GM12865 (cell line): ENCODE results near the gene NAP1L1.

Experiments used
- DNase-seq: peaks from one replicate; pipeline ENCODE4 v3.0.0; 2010; ENCODE audit warnings: low read depth
- H3K4me3 ChIP-seq: 2 replicates; pipeline ENCODE4 v1.5.1; 2011; ENCODE audit warnings: mild to moderate bottlenecking, low read depth, low read length, control low read depth
- TF ChIP-seq, protein P1 (sequence below): IDR thresholded peaks from 2 replicates; pipeline ENCODE4 v1.5.1; 2011; ENCODE audit warnings: low read length, control low read depth, low read depth, inconsistent platforms; ENCODE audit not compliant: insufficient read depth; ENCODE audit errors: missing control alignments

Gene NAP1L1, protein sequence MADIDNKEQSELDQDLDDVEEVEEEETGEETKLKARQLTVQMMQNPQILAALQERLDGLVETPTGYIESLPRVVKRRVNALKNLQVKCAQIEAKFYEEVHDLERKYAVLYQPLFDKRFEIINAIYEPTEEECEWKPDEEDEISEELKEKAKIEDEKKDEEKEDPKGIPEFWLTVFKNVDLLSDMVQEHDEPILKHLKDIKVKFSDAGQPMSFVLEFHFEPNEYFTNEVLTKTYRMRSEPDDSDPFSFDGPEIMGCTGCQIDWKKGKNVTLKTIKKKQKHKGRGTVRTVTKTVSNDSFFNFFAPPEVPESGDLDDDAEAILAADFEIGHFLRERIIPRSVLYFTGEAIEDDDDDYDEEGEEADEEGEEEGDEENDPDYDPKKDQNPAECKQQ

DNA sequence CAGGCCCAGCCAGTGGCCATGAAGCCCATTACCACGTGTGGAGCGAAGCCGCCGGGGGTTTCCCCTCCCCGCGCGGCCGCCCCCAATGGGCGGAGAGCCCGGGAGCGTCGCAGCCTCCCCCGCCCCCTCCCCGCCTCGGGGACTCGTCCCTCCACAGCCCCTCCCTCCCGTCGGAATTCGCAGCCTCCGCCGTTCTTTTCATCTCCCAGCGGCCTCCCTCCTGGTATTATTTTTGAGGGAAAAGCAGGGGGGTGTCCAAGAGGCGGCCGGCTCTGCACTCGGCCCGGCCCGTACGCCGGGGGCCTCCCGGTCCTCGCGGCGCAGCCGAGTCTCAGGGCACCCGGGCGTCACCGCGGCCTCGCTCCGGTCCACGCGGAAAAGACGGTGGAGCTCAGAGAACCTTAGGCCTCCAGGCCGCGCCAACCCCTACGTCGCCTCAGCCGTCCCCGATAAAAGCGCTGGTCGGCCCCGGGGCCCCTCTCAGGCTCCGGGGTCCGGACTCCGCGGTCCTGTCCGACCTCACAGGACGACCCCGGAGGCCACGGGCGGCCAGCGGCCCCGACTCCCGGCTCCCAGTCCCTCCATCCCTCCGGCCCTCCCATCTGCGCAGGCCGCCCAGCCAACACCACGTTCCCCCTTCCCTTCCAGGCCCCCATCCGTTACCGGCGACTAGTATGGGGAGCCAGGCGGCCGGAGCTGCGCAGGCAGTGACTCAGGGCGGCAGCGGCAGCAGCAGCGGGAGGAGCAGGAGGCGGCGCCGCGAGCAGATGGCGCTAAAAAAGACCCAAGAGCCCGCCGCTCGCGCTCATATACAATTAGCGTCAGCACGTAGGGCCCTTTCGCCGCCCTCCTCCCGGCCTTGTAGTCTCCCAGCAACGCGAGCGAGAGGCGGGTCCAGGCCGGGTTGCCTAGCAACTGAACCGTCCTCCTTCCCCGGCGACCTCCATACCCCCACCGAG, at the start of gene NAP1L1:
Gene NAP1L1, minus strand, starts transcription at position 782 of the 959 bp plus-strand sequence. CDS start 10,466 bp downstream, outside the sequence.
- peak; percentile 98 for DNase-seq
- peak within 1 kb of the TSS; percentile 71 for H3K4me3 ChIP-seq
- TF ChIP-seq, protein P1, sequence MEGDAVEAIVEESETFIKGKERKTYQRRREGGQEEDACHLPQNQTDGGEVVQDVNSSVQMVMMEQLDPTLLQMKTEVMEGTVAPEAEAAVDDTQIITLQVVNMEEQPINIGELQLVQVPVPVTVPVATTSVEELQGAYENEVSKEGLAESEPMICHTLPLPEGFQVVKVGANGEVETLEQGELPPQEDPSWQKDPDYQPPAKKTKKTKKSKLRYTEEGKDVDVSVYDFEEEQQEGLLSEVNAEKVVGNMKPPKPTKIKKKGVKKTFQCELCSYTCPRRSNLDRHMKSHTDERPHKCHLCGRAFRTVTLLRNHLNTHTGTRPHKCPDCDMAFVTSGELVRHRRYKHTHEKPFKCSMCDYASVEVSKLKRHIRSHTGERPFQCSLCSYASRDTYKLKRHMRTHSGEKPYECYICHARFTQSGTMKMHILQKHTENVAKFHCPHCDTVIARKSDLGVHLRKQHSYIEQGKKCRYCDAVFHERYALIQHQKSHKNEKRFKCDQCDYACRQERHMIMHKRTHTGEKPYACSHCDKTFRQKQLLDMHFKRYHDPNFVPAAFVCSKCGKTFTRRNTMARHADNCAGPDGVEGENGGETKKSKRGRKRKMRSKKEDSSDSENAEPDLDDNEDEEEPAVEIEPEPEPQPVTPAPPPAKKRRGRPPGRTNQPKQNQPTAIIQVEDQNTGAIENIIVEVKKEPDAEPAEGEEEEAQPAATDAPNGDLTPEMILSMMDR = no peak

DNA sequence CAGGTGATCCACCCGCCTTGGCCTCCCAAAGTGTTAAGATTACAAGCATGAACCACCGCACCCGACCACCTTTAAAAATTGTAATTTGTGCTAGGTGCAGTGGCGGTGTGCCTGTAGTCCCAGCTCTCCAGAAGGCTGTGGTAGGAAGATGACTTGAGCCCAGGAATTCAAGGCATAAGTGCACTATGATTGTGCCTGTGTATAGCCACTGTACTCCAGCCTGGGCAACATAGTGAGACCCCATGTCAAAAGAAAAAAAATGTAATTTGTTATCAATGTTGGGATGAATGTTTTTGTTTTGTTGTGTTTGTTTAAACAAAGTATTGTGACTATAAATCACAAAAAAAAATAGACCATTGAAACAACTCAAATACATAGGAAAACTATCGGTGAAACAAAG, 43.1 kb upstream of the NAP1L1 start:
- TF ChIP-seq, protein P1 = no peak
- DNase-seq = no peak

DNA sequence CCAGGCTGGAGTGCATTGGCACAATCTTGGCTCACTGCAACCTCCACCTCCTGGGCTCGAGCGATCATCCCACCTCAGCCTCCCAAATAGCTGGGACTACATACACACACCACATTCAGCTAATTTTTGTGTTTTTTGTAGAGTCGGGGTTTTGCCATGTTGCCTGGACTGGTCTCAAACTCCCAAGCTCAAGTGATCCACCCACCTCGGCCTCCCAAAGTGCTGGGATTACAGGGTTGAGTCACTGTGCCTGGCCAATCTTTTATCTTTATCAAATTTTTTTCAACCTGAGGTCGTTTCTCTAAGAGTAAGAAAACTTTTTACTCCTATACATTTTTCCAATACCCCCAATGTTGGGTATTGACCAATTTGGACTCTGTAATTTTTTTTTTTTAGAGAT, 40.0 kb upstream of the NAP1L1 start:
- H3K4me3 ChIP-seq = no peak overlapping the region
- TF ChIP-seq, protein P1 = no peak
- DNase-seq = no peak

More for the DNA sequence above, 43.1 kb upstream of the NAP1L1 start:
- no peak overlapping the region for H3K4me3 ChIP-seq

DNA sequence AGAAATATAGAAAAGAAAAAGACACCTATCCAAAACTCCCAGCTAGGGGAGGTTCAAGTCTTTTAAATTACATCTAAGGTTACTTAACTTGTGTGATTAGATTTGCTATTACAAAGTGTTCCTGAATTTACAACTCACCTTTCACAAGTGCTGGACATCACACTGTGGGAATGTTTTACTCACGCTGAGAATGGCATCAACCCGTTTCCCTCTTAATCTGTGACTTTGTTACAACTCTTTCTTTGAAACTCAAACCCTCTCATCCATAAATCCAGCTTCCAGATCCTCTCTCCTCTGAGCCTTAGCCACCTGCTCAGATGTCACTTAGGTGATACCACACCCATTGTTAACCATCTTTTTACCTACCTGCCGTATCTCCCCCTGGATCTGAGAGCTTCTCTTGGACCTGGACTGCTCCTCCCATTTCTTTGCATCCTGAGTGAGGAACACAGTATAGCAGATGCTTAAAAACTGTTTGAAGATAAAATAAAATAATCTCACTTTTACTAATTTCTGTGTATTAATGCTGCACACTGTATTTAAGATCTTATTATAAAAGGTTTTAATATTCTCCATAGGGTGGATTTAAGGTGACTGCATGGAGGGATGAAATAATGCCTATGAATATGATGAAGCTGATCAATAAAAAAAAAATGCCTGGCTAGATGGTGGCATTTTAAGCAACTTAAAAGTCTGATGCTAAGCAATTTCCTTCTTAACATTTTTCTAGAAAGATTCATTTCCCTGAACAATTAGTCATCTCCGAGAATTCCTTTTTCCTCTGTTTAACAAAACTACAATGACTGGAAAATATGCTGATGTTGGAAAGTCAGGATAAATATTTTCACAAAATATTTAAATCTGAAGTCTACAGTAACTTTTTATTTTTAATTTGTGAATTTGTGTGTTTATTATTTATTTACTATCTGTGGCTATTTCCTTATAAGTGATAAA, 39.1 kb upstream of the NAP1L1 start:
- TF ChIP-seq, protein P1 = no peak
- H3K4me3 ChIP-seq = no peak overlapping the region
- DNase-seq = no peak

DNA sequence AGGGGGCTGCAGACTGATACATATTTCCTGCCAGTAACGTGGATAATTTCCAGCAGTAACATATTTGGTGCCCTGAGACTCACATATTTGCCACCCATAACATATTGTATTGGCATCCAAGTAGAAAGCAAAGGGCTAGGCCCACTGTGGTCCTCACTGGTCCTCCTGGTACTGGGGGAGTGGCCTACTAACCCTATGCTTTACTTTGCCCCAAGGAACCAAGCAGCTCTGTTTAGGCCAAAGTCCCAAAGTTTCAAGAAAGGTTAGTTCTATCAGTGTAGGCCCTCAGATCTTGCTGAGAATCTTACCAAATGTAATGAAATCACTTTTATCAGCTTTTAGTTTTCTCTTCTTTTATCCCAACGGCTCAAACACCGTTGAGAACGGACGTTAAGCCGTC, 35.4 kb upstream of the NAP1L1 start:
- no peak overlapping the region for H3K4me3 ChIP-seq
- TF ChIP-seq, protein P1 = no peak
- no peak for DNase-seq

DNA sequence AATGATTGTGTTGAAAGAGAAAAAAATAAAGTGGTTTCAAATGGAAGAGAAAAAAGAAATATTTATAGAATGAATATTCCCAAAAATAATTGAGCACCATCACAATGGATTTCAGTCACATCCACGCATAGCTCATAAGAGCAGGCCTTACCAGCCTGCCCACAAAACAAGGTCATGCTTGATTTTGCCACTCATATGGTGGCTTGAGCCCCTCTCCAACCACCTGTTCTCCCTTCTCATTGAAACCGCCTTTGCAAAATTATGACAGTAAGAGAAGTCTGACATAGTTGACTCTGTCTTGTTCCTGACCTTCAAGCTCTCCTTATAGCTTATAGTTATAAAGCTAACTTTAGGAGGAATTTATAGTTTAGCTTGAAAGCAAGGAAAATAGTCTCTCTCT, 33.3 kb upstream of the NAP1L1 start:
- no peak overlapping the region for H3K4me3 ChIP-seq
- TF ChIP-seq, protein P1 = no peak
- DNase-seq = no peak
